Peyer's patch (tissue), 4 donors: ENCODE measurements around the gene CRADD. TPM values are rescaled to one million over a fixed set of nuclear protein-coding genes. Genes with fewer than 3 reads are reported as not detected.

Experiments
- DNase-seq, 3 donors: peaks; one replicate each; pipeline ENCODE4 v3.0.0-alpha.2; 2017 to 2019
- H3K27ac ChIP-seq, 4 donors: fragments of 200-600 bp; sonication (generic); one replicate each; pipeline ENCODE4 v1.5.1; 2016 to 2019
- H3K27me3 ChIP-seq, 2 donors: fragments of 200-600 bp; sonication (generic); one replicate each; pipeline ENCODE4 v1.5.1; 2019
- H3K36me3 ChIP-seq, 3 donors: fragments of 200-600 bp; sonication (generic); one replicate each; pipeline ENCODE4 v1.5.1; 2016 to 2019
- H3K4me1 ChIP-seq, 4 donors: fragments of 200-600 bp; sonication (generic); one replicate each; pipeline ENCODE4 v1.5.1; 2016 to 2019
- H3K4me3 ChIP-seq, 4 donors: fragments of 200-600 bp; sonication (generic); 1 replicate in 3 of 4; 2 replicates in 1 of 4; pipeline ENCODE4 v1.5.1; 2016 to 2019; ENCODE audit warnings: mild to moderate bottlenecking in 1 of 4
- H3K9me3 ChIP-seq, 4 donors: fragments of 200-600 bp; sonication (generic); one replicate each; pipeline ENCODE4 v1.5.1; 2016 to 2019; ENCODE audit warnings: mild to moderate bottlenecking in 1 of 4
- POLR2A ChIP-seq, 2 donors: fragments of 450-650 bp; IDR thresholded peaks; one replicate each; pipeline ENCODE4 v1.5.1; 2017; ENCODE audit warnings: antibody characterized with exemption in 2 of 2, mild to moderate bottlenecking in 2 of 2, moderate library complexity in 2 of 2
- total RNA-seq, 4 donors: library from RNA; depleted of rRNA; stranded (reverse); fragments of >200 nt; gene quantifications; one replicate each; pipeline ENCODE4 v1.1.0, GENCODE V29; 2016
- TF ChIP-seq, protein P1 (sequence below), 6 experiments: fragments of 450-650 bp in 4 of 6; fragments of 200-600 bp in 2 of 6; sonication (generic) in 1 of 6; IDR thresholded peaks; one replicate each; pipeline ENCODE4 v1.5.1; 2017 to 2019; ENCODE audit warnings: antibody characterized with exemption in 6 of 6, mild to moderate bottlenecking in 3 of 6, moderate library complexity in 1 of 6

CRADD gene
- total RNA-seq, 4 donors from 2014 or later, result 66.3 to 128 (median 89.4) TPM

DNA sequence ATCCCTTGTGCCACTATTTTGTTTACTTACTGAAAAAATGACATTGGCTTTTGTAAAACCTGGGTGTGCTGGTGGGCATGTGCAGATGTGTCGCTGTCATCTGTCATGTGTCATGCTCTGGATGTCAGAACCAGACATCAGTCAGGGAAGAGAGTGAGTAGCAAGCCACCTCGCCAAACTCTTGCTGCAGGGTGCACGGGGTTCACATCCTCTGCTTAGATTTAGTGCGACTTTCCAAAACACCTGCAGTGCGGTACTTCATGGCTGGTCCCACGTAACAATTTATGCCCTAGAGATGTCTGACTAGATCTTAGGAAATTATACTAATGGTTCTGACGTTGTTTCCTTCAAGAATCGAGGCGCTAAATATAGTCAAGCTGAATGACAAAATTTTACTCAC lies 106.7 kb downstream of the CRADD start:
- Histone ChIP-seq H3K4me3 (no peak overlapping the region), H3K9me3 (no peaks in the 10 kb centered on the region), H3K4me1 (peaks cover 0 to 15% (median 2%) of the 10 kb centered on the region in 4 donors), H3K27ac (peak overlapping the region in 3 of 4 donors; percentile 47 to 70 (median 61)), H3K27me3 (no peaks in the 10 kb centered on the region), H3K36me3 (no peaks in the 10 kb centered on the region)
- TF ChIP-seq POLR2A (IDR thresholded peaks at IDR 0.05), result no peak
- TF ChIP-seq, protein P1, sequence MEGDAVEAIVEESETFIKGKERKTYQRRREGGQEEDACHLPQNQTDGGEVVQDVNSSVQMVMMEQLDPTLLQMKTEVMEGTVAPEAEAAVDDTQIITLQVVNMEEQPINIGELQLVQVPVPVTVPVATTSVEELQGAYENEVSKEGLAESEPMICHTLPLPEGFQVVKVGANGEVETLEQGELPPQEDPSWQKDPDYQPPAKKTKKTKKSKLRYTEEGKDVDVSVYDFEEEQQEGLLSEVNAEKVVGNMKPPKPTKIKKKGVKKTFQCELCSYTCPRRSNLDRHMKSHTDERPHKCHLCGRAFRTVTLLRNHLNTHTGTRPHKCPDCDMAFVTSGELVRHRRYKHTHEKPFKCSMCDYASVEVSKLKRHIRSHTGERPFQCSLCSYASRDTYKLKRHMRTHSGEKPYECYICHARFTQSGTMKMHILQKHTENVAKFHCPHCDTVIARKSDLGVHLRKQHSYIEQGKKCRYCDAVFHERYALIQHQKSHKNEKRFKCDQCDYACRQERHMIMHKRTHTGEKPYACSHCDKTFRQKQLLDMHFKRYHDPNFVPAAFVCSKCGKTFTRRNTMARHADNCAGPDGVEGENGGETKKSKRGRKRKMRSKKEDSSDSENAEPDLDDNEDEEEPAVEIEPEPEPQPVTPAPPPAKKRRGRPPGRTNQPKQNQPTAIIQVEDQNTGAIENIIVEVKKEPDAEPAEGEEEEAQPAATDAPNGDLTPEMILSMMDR (IDR thresholded peaks at IDR 0.05), result no peak
- no peak for DNase-seq

- Histone ChIP-seq H3K9me3 (no peaks in the 10 kb centered on the region), H3K4me3 (no peak overlapping the region), H3K4me1 (peaks cover 0 to 15% (median 2%) of the 10 kb centered on the region in 4 donors), H3K36me3 (no peaks in the 10 kb centered on the region), H3K27ac (peak overlapping the region in 3 of 4 donors; percentile 47 to 70 (median 61)), H3K27me3 (no peaks in the 10 kb centered on the region)
- TF ChIP-seq, protein P1 (IDR thresholded peaks at IDR 0.05), result no peak
- TF ChIP-seq POLR2A (IDR thresholded peaks at IDR 0.05), result no peak
- DNase-seq, result peak in 2 of 3 donors; percentile 16 to 65
Observed at GRCh38 chr12:93784339-93785086, 107.3 kb downstream of the CRADD start.

DNA sequence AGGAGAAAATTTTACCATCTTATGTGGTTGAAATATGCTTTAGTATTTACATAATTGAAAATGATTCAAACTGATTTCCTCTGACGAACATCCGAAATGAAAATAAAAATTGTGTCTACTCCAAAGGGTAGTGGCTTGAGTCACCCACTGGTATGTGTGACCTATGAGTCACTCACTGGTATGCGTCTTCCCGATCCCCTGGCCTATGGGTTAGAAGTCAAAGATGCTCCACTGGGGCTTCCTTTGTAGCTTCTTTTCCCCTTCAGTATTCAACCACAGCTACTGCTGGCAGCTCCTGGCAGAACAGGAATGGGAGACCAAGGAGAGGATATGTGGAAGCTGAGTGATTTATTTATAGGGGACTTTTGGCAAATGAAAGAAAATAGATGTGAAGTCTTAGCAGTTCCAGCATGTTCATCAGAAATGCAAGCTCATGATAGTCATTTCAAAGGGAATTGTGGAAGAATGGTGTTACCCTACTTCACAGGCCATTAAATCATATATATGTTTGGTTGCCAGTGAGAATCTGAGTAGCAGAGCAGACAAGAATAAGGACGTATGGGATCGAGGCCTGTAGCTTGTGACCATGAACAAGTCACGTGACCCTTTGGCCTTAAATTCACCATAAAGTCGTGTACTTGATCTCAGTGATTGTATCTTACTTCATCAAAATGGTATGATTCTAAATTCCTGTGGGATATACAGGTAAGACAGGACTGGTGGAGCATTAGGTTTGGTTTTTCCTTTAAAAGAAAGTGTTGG lies 108.3 kb downstream of the CRADD start:
- H3K27ac ChIP-seq, result peak overlapping the region; percentile 38 to 70 (median 48)
- peaks cover 0 to 15% (median 2%) of the 10 kb centered on the region in 4 donors for H3K4me1 ChIP-seq
- no peaks in the 10 kb centered on the region for H3K27me3 ChIP-seq
- no peak overlapping the region for H3K4me3 ChIP-seq
- no peaks in the 10 kb centered on the region for H3K9me3 ChIP-seq
- TF ChIP-seq, protein P1 (IDR thresholded peaks at IDR 0.05), result no peak
- TF ChIP-seq POLR2A (IDR thresholded peaks at IDR 0.05), result no peak
- peak in 1 of 3 donors; percentile 79 for DNase-seq
- H3K36me3 ChIP-seq, result no peaks in the 10 kb centered on the region

DNA sequence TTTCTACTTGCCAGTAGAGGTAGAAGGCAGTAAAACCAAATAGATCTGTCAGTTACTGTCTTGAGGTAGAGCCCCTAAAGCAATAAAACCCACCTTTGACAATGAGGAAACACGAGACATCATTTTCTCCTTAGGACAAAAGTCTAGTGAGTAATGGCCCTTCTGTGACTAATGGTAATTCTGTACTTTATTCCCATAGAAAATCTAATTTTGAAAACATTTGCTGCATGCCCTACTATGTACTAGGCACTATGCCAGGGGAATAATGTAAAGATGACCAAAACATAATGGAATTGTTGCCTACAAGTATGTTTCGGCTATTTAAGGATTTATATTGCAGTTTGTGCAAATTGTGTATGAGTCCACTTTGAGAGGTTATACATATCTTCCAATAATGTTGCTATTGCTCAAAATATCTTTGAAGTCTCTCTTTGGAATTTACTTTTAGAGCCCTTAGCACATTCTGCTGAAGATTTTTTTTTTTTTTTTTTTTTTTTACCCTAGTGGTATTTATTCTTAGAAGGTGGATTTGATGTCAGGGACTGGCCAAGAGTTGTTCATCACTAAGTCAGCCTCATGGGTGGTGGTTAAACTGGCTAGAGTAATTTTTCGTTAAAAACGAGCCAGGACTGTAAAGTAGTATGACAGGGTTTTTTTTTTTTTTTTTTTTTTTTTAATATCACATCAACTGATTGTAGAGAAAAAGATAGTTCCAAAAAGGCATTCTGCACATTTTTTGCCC lies 109.7 kb downstream of the CRADD start:
- TF ChIP-seq POLR2A (IDR thresholded peaks at IDR 0.05), result no peak
- TF ChIP-seq, protein P1 (IDR thresholded peaks at IDR 0.05), result no peak
- DNase-seq, result no peak
- no peak overlapping the region for H3K27ac ChIP-seq
- no peaks in the 10 kb centered on the region for H3K9me3 ChIP-seq
- peaks cover 0 to 15% (median 2%) of the 10 kb centered on the region in 4 donors for H3K4me1 ChIP-seq
- no peak overlapping the region for H3K4me3 ChIP-seq
- no peaks in the 10 kb centered on the region for H3K36me3 ChIP-seq
- H3K27me3 ChIP-seq, result no peaks in the 10 kb centered on the region

GRCh38 chr12:93788853-93789252 lies 111.7 kb downstream of the CRADD start:
- TF ChIP-seq POLR2A (IDR thresholded peaks at IDR 0.05), result no peak
- TF ChIP-seq, protein P1 (IDR thresholded peaks at IDR 0.05), result no peak
- Histone ChIP-seq H3K36me3 (no peaks in the 10 kb centered on the region), H3K27me3 (no peaks in the 10 kb centered on the region), H3K27ac (no peak overlapping the region), H3K4me3 (no peak overlapping the region), H3K9me3 (no peaks in the 10 kb centered on the region), H3K4me1 (peaks cover 0 to 12% (median 2%) of the 10 kb centered on the region in 4 donors)
- DNase-seq, result no peak
